Omental fat pad (tissue), 4 donors: Measurements from ENCODE around the gene UVRAG. TPM values are rescaled to one million over a fixed set of nuclear protein-coding genes. Genes with fewer than 3 reads are reported as not detected.

Experiments
- ATAC-seq: fragments of 150-250 bp; one replicate; pipeline ENCODE4 v1.9.1; 2016; ENCODE audit warnings: mild to moderate bottlenecking, moderate library complexity; ENCODE audit not compliant: low FRiP score
- DNase-seq: peaks from one replicate; pipeline ENCODE4 v3.0.0-alpha.2; 2019; ENCODE audit warnings: low spot score
- total RNA-seq, 4 donors: library from RNA; depleted of rRNA; stranded (reverse); fragments of >200 nt; gene quantifications; one replicate each; pipeline ENCODE4 v1.1.0, GENCODE V29; 2016
- TF ChIP-seq, protein P1 (sequence below), 3 donors: fragments of 450-650 bp; IDR thresholded peaks; one replicate each; pipeline ENCODE4 v1.5.1; 2016 to 2017; ENCODE audit warnings: antibody characterized with exemption in 3 of 3, mild to moderate bottlenecking in 3 of 3, moderate library complexity in 2 of 3

UVRAG gene
- total RNA-seq, 4 donors from 2014 or later, result 39.6 to 72.9 (median 61.5) TPM

DNA sequence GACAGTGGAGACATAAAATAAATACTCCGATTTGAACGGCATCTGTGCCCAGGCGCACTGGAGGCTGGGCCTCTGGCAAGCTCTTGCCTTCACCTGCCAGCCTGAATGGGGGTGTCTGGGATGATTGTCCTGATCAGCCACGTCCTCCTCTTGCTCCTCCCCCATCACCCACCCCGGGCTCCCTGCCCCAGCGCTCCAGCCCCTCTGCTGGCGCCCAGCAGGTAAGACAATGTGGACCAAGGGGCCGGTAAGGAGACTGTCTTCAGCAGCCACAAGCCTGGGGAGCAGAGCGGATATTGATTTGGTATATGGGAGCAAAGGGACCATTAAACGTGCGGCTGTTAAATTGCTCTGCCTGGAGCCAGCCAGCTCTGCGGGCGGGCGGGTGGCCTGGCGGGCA, 366.4 kb downstream of the UVRAG start:
- no peak for ATAC-seq
- TF ChIP-seq, protein P1, sequence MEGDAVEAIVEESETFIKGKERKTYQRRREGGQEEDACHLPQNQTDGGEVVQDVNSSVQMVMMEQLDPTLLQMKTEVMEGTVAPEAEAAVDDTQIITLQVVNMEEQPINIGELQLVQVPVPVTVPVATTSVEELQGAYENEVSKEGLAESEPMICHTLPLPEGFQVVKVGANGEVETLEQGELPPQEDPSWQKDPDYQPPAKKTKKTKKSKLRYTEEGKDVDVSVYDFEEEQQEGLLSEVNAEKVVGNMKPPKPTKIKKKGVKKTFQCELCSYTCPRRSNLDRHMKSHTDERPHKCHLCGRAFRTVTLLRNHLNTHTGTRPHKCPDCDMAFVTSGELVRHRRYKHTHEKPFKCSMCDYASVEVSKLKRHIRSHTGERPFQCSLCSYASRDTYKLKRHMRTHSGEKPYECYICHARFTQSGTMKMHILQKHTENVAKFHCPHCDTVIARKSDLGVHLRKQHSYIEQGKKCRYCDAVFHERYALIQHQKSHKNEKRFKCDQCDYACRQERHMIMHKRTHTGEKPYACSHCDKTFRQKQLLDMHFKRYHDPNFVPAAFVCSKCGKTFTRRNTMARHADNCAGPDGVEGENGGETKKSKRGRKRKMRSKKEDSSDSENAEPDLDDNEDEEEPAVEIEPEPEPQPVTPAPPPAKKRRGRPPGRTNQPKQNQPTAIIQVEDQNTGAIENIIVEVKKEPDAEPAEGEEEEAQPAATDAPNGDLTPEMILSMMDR (IDR thresholded peaks at IDR 0.05), result no peak

GRCh38 chr11:76184551-76184993, 369.6 kb downstream of the UVRAG start:
- ATAC-seq, result no peak
- TF ChIP-seq, protein P1 (IDR thresholded peaks at IDR 0.05), result no peak
- no peak for DNase-seq

More for the DNA sequence above, 366.4 kb downstream of the UVRAG start:
- no peak for DNase-seq

GRCh38 chr11:76185511-76185910, 370.5 kb downstream of the UVRAG start:
- ATAC-seq (no peak), DNase-seq (no peak)
- TF ChIP-seq, protein P1 (IDR thresholded peaks at IDR 0.05), result no peak

GRCh38 chr11:76185931-76186401, 371.0 kb downstream of the UVRAG start:
- no peak for DNase-seq

GRCh38 chr11:76186776-76187279, 371.8 kb downstream of the UVRAG start:
- DNase-seq, result no peak
- TF ChIP-seq, protein P1 (IDR thresholded peaks at IDR 0.05), result no peak
- ATAC-seq, result no peak

More at GRCh38 chr11:76185931-76186401, 371.0 kb downstream of the UVRAG start:
- TF ChIP-seq, protein P1 (IDR thresholded peaks at IDR 0.05), result no peak
- ATAC-seq, result no peak

DNA sequence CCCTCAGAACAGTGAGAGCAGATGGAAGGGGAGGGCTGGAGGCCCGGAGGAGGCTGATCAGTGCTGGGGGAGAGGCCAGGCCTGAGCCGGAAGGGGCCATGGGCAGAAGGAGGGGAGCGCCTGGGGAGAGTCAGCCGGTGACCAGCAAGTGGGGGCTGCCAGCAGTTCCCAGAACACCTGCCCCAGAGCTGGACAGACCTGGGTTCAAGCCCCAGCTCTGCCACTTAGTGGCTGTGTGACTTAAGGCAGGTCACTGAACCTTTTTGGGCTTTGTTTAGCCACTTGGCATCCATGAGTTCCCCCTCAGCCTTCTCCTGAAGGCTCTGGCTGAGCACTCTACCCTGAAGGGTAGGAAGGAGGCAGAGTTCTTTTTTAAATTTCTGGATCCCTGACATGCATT, 373.9 kb downstream of the UVRAG start:
- ATAC-seq (no peak), DNase-seq (no peak)
- TF ChIP-seq, protein P1 (IDR thresholded peaks at IDR 0.05), result no peak

- TF ChIP-seq, protein P1 (IDR thresholded peaks at IDR 0.05), result no peak
- ATAC-seq (no peak), DNase-seq (no peak)
Measured at GRCh38 chr11:76189682-76190081, 374.7 kb downstream of the UVRAG start.
